AG04450 (cell line): ENCODE results near the gene DICER1. TPM values are rescaled to one million over a fixed set of nuclear protein-coding genes. Genes with fewer than 3 reads are reported as not detected.
"Not testable (repeated sequence)": the region's sequence is repeated elsewhere in the genome, so short reads cannot be mapped to it uniquely, and the experiment has no call there.

Experiments used
- CTCF ChIA-PET: fragments of 300-600, 350-600 bp; formaldehyde crosslinking; extraction: SDS; loops from one replicate; lab custom pipeline; 2022; ENCODE audit warnings: antibody characterized with exemption, inconsistent platforms; lab: Charles Lee
- POLR2A ChIA-PET: fragments of 350-600 bp; formaldehyde crosslinking; extraction: SDS; loops from one replicate; lab custom pipeline; 2021; ENCODE audit warnings: antibody characterized with exemption, inconsistent platforms; lab: Yijun Ruan, JAX
- DNase-seq: peaks from one replicate; pipeline ENCODE4 v3.0.0-alpha.2; 2011; ENCODE audit warnings: low read depth, low spot score
- H3K27ac ChIP-seq: one replicate; pipeline ENCODE4 v1.5.1; 2012; ENCODE audit warnings: low read depth, low read length, control low read depth
- H3K27me3 ChIP-seq: one replicate; pipeline ENCODE4 v1.6.0; 2012; ENCODE audit warnings: low read length; ENCODE audit not compliant: control insufficient read depth, insufficient read depth
- H3K4me3 ChIP-seq: 2 replicates; pipeline ENCODE4 v1.5.1; 2011; ENCODE audit warnings: mild to moderate bottlenecking, low read depth, low read length, control low read depth
- H3K9me3 ChIP-seq: 2 replicates; pipeline ENCODE4 v1.5.1; 2012; ENCODE audit warnings: low read length; ENCODE audit not compliant: control insufficient read depth, insufficient read depth
- polyA plus RNA-seq: library from polyadenylated mRNA; depleted of rRNA; stranded (reverse); fragments of >200 nt; gene quantifications from 2 replicates; pipeline ENCODE4 v1.2.3, GENCODE V29; 2011
- TF ChIP-seq, protein P1 (sequence below): IDR thresholded peaks from 2 replicates; pipeline ENCODE4 v1.5.1; 2011; ENCODE audit warnings: low read depth, low read length, control low read depth, inconsistent platforms

DICER1 gene
- polyA plus RNA-seq, 1 experiment: 25.1 TPM

DNA sequence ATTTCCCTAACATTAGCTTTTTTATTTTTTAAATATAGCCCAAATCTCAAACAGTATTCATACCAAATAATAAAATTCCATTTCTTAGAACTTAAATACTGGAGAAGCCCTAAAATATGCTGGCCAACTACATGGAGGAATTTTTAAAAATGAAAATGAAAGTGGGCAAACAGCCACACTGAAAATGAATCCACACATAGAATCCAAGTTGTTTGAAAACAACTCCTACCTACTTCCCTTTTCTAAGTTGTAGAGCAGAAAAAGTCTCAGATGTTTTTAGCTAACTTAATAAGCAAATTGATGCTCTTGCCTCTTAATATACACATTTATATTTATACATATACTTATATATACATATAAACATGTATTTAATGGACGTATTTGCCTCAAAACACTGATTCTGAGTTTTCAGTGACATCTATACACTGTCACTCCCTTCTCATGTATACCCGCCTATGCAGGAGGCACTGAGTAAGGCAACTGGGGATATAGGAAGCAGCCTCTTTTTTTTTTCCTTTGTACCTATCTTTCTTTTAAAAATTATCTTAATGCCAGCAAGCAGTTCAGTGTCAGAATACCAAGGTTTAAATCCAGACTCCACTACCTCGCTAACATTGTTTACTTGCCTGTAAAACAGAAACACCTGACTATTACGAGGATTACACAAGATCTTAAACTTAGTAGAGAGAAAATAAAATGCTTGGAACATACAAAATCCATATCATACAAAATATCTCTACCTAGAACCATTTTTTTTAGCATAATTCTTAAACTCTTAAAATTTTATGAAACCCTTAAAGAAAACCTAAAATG is 13.3 kb downstream of the DICER1 start:
- TF ChIP-seq, protein P1, sequence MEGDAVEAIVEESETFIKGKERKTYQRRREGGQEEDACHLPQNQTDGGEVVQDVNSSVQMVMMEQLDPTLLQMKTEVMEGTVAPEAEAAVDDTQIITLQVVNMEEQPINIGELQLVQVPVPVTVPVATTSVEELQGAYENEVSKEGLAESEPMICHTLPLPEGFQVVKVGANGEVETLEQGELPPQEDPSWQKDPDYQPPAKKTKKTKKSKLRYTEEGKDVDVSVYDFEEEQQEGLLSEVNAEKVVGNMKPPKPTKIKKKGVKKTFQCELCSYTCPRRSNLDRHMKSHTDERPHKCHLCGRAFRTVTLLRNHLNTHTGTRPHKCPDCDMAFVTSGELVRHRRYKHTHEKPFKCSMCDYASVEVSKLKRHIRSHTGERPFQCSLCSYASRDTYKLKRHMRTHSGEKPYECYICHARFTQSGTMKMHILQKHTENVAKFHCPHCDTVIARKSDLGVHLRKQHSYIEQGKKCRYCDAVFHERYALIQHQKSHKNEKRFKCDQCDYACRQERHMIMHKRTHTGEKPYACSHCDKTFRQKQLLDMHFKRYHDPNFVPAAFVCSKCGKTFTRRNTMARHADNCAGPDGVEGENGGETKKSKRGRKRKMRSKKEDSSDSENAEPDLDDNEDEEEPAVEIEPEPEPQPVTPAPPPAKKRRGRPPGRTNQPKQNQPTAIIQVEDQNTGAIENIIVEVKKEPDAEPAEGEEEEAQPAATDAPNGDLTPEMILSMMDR: no peak
- Histone ChIP-seq H3K27me3 (no peaks in the 10 kb centered on the region), H3K9me3 (no peaks in the 10 kb centered on the region; the same call in 1 of the 2 replicates), H3K27ac (no peak overlapping the region), H3K4me3 (no peak overlapping the region)
- CTCF ChIA-PET: no interaction called here
- no peak for DNase-seq
- POLR2A ChIA-PET: no interaction called here

DNA sequence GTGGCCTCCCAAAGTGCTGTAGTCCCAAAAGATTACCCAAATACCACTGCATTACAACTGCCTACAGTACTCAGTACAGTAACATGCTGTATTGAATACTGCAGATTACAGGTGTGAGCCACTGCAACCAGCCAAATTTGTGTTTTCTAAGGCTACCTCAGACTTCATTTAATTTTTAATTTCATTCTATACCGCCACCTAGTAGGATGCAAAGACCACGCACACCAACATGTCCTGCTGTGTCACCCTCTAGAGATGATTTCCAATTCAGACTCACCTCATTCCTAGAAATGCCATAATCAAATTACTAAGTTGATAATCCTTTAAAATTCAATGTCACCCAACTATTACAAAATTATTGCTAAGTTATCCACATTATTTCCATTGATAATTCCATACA is 15.1 kb downstream of the DICER1 start:
- ChIA-PET CTCF (no interaction called here), POLR2A (no interaction called here)
- no peaks in the 10 kb centered on the region; the same call in 1 of the 2 replicates for H3K9me3 ChIP-seq
- H3K4me3 ChIP-seq: no peak overlapping the region
- TF ChIP-seq, protein P1: no peak
- DNase-seq: no peak
- no peaks in the 10 kb centered on the region for H3K27me3 ChIP-seq
- no peak overlapping the region for H3K27ac ChIP-seq

DNA sequence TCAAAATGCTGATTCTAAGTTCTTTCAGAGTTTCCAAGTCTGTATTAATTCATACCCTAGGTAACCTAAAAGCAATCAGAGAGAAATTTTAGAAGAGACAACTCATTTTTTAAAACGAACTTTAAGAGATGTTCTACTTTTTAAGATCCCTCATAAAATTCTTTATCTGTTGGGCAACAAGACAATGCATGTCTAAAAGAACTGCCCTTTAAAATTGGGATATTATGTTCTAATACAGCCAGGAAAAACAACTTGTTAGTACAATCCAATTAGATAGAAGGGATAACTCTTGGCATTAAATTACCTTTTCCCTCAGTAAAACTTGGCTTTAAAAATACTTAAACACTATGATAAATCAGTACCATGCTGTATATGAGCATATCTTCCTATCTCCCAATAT is 15.6 kb downstream of the DICER1 start:
- no peak overlapping the region for H3K4me3 ChIP-seq
- CTCF ChIA-PET: no interaction called here
- POLR2A ChIA-PET: no interaction called here
- H3K27ac ChIP-seq: no peak overlapping the region
- no peak for DNase-seq
- H3K27me3 ChIP-seq: no peaks in the 10 kb centered on the region
- H3K9me3 ChIP-seq: no peaks in the 10 kb centered on the region; the same call in 1 of the 2 replicates
- TF ChIP-seq, protein P1: no peak

DNA sequence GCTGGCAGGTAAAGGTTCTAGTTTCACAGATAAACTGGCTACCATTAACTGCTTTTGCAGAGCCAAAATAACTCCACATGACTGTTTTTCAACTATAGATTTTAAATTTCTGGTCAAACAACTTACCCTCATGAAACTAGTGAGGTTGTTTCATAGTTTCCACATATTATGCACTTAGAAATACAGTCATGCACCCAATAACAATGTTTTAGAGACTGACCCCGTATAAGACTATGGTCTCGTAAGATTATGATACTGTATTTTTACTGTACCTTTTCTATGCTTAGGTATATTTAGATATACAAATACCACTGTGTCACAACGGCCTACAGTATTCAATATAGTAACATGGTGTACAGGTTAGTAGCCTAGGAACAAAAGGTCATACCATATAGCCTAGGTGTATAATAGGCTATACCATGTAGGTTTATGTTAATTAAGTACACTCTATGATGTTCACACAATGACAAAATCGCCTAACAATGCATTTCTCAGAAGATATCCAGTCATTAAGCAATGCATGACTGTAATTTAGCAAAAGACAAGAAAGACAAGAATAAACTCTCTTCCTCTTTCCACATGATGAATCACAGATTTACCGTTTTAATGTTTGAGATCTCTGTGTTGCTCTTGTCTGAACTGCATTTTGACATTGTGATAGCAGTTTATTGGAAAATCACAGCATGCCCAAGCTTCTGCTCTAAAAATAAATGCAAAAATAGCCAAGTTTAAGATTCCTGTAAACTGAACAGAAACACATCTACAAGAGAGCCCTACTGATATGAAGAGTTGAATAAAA is 17.1 kb downstream of the DICER1 start:
- Histone ChIP-seq H3K4me3 (no peak overlapping the region), H3K27me3 (no peaks in the 10 kb centered on the region), H3K9me3 (no peaks in the 10 kb centered on the region), H3K27ac (no peak overlapping the region)
- DNase-seq: no peak
- TF ChIP-seq, protein P1: no peak
- ChIA-PET POLR2A (no interaction called here), CTCF (no interaction called here)

DNA sequence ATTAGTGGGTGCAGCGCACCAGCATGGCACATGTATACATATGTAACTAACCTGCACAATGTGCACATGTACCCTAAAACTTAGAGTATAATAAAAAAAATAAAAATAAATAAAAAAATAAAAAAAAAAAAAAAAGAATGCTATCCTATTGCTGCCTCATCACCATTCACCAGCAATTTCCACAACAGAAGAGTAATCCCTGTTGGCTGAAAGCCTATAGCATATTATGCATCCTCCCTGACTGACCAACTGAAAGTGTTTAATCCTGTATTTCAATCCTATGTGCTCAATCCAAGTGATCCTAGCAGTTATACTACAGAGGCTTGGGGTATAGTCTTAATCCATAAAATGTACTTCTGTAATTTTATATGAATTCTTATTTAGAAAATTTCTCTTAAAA is 18.5 kb downstream of the DICER1 start:
- Histone ChIP-seq H3K27ac (no peak overlapping the region), H3K27me3 (no peaks in the 10 kb centered on the region), H3K9me3 (no peaks in the 10 kb centered on the region), H3K4me3 (no peak overlapping the region)
- ChIA-PET CTCF (no interaction called here), POLR2A (no interaction called here)
- TF ChIP-seq, protein P1: no peak
- no peak for DNase-seq

DNA sequence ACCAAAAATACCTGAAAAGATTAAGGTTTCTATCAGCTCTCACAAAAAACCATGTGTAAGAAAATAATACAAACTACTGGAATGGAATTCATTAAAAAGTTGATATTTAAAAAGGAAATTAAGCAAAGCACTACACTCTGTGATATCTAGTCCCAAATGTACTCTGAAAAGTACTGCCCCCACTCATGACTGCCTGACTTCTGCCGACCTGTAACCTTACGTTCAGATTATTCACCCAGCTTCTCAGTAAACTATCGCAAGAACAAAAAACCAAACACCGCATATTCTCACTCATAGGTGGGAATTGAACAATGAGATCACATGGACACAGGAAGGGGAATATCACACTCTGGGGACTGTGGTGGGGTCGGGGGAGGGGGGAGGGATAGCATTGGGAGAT is 18.9 kb downstream of the DICER1 start:
- H3K27ac ChIP-seq, POLR2A ChIA-PET, H3K4me3 ChIP-seq, H3K9me3 ChIP-seq, DNase-seq, H3K27me3 ChIP-seq, CTCF ChIA-PET: not testable (repeated sequence)
